K562 (cell line): Measurements from ENCODE around the gene MFN1. TPM values are rescaled to one million over a fixed set of nuclear protein-coding genes. Genes with fewer than 3 reads are reported as not detected.

Experiments used
- BCLAF1 ChIP-seq, 2 experiments: fragments of 450-650 bp in 1 of 2; IDR thresholded peaks; 2 replicates each; pipeline ENCODE4 v1.6.1; 2011 to 2017; ENCODE audit warnings: low read depth in 2 of 2, antibody characterized with exemption in 1 of 2, borderline replicate concordance in 1 of 2, low read length in 1 of 2, mild to moderate bottlenecking in 1 of 2, mixed read lengths in 1 of 2; ENCODE audit not compliant: control insufficient read depth in 1 of 2
- CC2D1A ChIP-seq: fragments of 450-650 bp; IDR thresholded peaks from 2 replicates; pipeline ENCODE4 v1.6.1; 2017; ENCODE audit warnings: mild to moderate bottlenecking
- FOXA1 ChIP-seq: fragments of 450-650 bp; IDR thresholded peaks from 2 replicates; pipeline ENCODE4 v1.6.1; 2016; ENCODE audit warnings: mild to moderate bottlenecking, borderline replicate concordance
- NCOA2 ChIP-seq, 2 experiments: fragments of 450-650 bp; IDR thresholded peaks; 2 replicates each; pipeline ENCODE4 v1.6.1; 2018; ENCODE audit warnings: mild to moderate bottlenecking in 2 of 2, moderate library complexity in 1 of 2; ENCODE audit not compliant: partially characterized antibody in 2 of 2
- NONO ChIP-seq, 2 experiments: fragments of 200-400 bp in 1 of 2; fragments of 450-650 bp in 1 of 2; formaldehyde crosslinking in 1 of 2; IDR thresholded peaks; 2 replicates each; pipeline ENCODE4 v1.6.1; 2017; ENCODE audit warnings: low read depth in 2 of 2, mild to moderate bottlenecking in 2 of 2, moderate library complexity in 2 of 2, low read length in 1 of 2
- POLR2H ChIP-seq: IDR thresholded peaks from 2 replicates; pipeline ENCODE4 v1.6.1; 2016; ENCODE audit warnings: missing genetic modification characterization, low read depth, mild to moderate bottlenecking, control low read depth, missing compliant biosample characterization, moderate library complexity
- SMAD2 ChIP-seq: fragments of 150-350 bp; IDR thresholded peaks from 2 replicates; pipeline ENCODE4 v1.6.1; 2014; ENCODE audit warnings: low read depth, mild to moderate bottlenecking, low read length
- SMARCA4 ChIP-seq: fragments of 450-650 bp; IDR thresholded peaks from 2 replicates; pipeline ENCODE4 v1.6.1; 2016
- SRSF3 ChIP-seq: fragments of 200-400 bp; formaldehyde crosslinking; IDR thresholded peaks from 2 replicates; pipeline ENCODE4 v1.6.1; 2016; ENCODE audit warnings: mild to moderate bottlenecking, low read length, moderate library complexity; ENCODE audit not compliant: insufficient read depth
- ZBTB8A ChIP-seq: fragments of 450-650 bp; IDR thresholded peaks from 2 replicates; pipeline ENCODE4 v1.6.1; 2018; ENCODE audit warnings: mild to moderate bottlenecking, moderate library complexity; ENCODE audit not compliant: partially characterized antibody
- ZNF280B ChIP-seq: fragments of 250-450 bp; sonication (Bioruptor Pico); IDR thresholded peaks from 2 replicates; pipeline ENCODE4 v1.5.1; 2021; ENCODE audit warnings: mild to moderate bottlenecking
- ZNF347 ChIP-seq: fragments of 450-650 bp; formaldehyde crosslinking; IDR thresholded peaks from 2 replicates; pipeline ENCODE4 v1.4.0; 2020; ENCODE audit warnings: low read depth, mild to moderate bottlenecking, moderate library complexity
- ZNF395 ChIP-seq: fragments of 200-800 bp; sonication (Bioruptor generic); IDR thresholded peaks from 2 replicates; pipeline ENCODE4 v1.6.1; 2017; ENCODE audit warnings: missing genetic modification characterization, missing compliant biosample characterization
- polyA plus RNA-seq, 8 experiments: library from polyadenylated mRNA; depleted of rRNA in 4 of 8; stranded (reverse) in 5 of 8; unstranded in 3 of 8; fragments of >200 nt; fragmentation: Nextera tagmentation in 2 of 8; fragmentation: Illumina TruSeq in 1 of 8; extraction: Ambion mirVana in 2 of 8; extraction: Trizol in 1 of 8; gene quantifications; 2 replicates each; pipeline versions ENCODE4 v1.2.1 to v1.2.3, GENCODE V29; 2011 to 2014; ENCODE audit warnings: inconsistent platforms in 1 of 8, missing spikeins in 1 of 8
- total RNA-seq, 7 experiments: library from RNA; depleted of rRNA in 6 of 7; stranded (reverse); fragments of >200 nt in 6 of 7; fragmentation: Illumina TruSeq in 2 of 7; extraction: Trizol in 2 of 7; gene quantifications; 2 replicates each; pipeline versions ENCODE4 v1.2.1 to v1.2.3, GENCODE V29; 2011 to 2021; ENCODE audit warnings: low replicate concordance in 1 of 7
- TF ChIP-seq, protein P1 (sequence below): fragments of 250-450 bp; sonication (Bioruptor Pico); IDR thresholded peaks from 2 replicates; pipeline ENCODE4 v1.4.0; 2020; ENCODE audit warnings: mild to moderate bottlenecking
- TF ChIP-seq, protein P2 (sequence below): sonication (generic); formaldehyde crosslinking; IDR thresholded peaks from 2 replicates; pipeline ENCODE4 v1.8.1; 2023; ENCODE audit warnings: mild to moderate bottlenecking, missing genetic modification reagents

The MFN1 gene
- total and polyA plus RNA-seq, 9 of the 15 experiments (the other 6 are each of a cell fraction or from before 2014, with no cell fraction given) = 10.5 to 42.7 (median 22.6) TPM

- TF ChIP-seq BCLAF1 (IDR thresholded peaks at IDR 0.05; ENCODE audit: borderline replicate concordance in 1 of 2, control insufficient read depth in 1 of 2, low read depth in 2 of 2, low read length in 1 of 2) = no peak
- no peak for TF ChIP-seq SRSF3
- TF ChIP-seq ZNF395 (CRISPR knock-in tag) = peak; percentile 68; the same call in 1 of the 2 replicates
- TF ChIP-seq SMARCA4 = peak; percentile 100
- no peak for TF ChIP-seq ZBTB8A
- peak; percentile 53; the same call in 1 of the 2 replicates for TF ChIP-seq POLR2H (tag)
- no peak for TF ChIP-seq ZNF347
- no peak for TF ChIP-seq FOXA1
- no peak for TF ChIP-seq NONO (IDR thresholded peaks at IDR 0.05; ENCODE audit: low read depth in 2 of 2, low read length in 1 of 2)
- TF ChIP-seq, protein P1, sequence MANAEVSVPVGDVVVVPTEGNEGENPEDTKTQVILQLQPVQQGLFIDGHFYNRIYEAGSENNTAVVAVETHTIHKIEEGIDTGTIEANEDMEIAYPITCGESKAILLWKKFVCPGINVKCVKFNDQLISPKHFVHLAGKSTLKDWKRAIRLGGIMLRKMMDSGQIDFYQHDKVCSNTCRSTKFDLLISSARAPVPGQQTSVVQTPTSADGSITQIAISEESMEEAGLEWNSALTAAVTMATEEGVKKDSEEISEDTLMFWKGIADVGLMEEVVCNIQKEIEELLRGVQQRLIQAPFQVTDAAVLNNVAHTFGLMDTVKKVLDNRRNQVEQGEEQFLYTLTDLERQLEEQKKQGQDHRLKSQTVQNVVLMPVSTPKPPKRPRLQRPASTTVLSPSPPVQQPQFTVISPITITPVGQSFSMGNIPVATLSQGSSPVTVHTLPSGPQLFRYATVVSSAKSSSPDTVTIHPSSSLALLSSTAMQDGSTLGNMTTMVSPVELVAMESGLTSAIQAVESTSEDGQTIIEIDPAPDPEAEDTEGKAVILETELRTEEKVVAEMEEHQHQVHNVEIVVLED = no peak
- no peak for TF ChIP-seq SMAD2
- peak; percentile 63 to 83 for TF ChIP-seq NCOA2 (IDR thresholded peaks at IDR 0.05; ENCODE audit: partially characterized antibody in 2 of 2)
- TF ChIP-seq, protein P2, sequence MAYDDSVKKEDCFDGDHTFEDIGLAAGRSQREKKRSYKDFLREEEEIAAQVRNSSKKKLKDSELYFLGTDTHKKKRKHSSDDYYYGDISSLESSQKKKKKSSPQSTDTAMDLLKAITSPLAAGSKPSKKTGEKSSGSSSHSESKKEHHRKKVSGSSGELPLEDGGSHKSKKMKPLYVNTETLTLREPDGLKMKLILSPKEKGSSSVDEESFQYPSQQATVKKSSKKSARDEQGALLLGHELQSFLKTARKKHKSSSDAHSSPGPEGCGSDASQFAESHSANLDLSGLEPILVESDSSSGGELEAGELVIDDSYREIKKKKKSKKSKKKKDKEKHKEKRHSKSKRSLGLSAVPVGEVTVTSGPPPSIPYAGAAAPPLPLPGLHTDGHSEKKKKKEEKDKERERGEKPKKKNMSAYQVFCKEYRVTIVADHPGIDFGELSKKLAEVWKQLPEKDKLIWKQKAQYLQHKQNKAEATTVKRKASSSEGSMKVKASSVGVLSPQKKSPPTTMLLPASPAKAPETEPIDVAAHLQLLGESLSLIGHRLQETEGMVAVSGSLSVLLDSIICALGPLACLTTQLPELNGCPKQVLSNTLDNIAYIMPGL (CRISPR knock-in tag) = no peak
- no peak for TF ChIP-seq ZNF280B (CRISPR knock-in tag)
- peak; percentile 95; the same call in 1 of the 2 replicates for TF ChIP-seq CC2D1A
These were observed 27.8 kb downstream of the MFN1 start (continued) for GRCh38 chr3:179375091-179375999.
